ENCODE results near the gene BCAR3.
"Not testable (repeated sequence)": the region's sequence is repeated elsewhere in the genome, so short reads cannot be mapped to it uniquely, and the experiment has no call there.

BCAR3 gene

DNA sequence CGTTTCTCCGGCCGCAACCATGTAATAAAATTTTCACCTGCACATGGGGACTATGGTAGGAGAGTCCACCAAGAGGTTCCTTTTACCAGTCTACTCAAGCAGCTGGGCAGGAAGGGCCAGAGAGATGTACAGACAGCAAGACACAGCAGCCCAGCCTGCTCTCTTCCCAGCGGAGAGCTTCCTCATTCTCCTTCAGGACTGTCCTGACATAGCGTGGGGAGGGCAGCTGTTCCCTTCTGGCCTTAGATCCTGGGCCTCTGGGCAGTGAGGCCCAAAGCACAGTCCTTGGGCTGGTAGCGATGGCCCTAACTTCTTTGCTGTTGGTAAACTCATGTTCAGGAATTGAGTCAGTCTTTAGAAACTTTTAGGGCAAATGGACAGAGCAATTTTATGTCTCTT is 89.1 kb downstream of the BCAR3 start:
- DNase-seq (ENCODE audit: low read depth, low spot score) = no peak
- no peak overlapping the region for H3K4me3 ChIP-seq (ENCODE audit: low read length)

- DNase-seq (ENCODE audit: low read depth, low spot score) = peak; percentile 89
- H3K4me3 ChIP-seq (ENCODE audit: low read length) = no peak overlapping the region
Observed at GRCh38 chr1:93591676-93592550, 89.7 kb downstream of the BCAR3 start.

DNA sequence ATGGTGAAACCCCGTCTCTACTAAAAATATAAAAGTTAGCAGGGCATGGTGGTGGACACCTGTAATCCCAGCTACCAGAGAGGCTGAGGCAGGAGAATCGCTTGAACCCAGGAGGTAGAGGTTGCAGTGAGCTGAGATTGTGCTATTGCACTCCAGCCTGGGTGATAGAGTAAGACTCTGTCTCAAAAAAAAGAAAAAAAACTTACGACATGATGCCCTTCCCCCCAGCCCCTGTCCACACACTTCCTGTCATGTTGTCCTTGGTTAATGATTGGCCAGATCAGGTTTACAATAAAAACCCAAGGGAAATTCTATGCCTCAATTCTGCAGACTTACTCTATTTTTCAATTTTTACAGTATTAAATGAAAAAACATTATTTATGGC is 90.4 kb downstream of the BCAR3 start:
- DNase-seq (ENCODE audit: low read depth, low spot score); H3K4me3 ChIP-seq (ENCODE audit: low read length): not testable (repeated sequence)

GRCh38 chr1:93588955-93589354 is 92.7 kb downstream of the BCAR3 start:
- no peak for DNase-seq (ENCODE audit: low read depth, low spot score)
- no peak overlapping the region for H3K4me3 ChIP-seq (ENCODE audit: low read length)

DNA sequence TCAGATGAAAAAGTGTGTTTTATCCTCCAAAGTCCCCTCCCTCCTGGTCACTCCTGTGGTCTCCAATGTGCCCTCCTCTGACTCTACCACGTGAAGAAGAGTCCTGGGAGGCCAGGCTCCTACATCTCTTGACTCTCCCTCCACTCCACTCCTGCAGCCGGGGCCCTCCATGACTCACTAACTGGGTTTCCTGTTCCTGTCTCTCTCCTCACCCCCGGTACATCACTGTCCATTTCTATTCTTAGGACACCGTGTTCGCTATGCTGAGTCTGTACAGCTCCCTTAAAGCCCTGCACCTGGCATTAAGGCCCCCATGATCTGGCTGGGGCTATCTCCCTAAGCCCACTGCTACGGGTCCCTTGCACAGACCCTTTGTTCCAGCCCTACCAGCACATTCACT is 93.4 kb downstream of the BCAR3 start:
- H3K4me3 ChIP-seq (ENCODE audit: low read length) = no peak overlapping the region
- no peak for DNase-seq (ENCODE audit: low read depth, low spot score)

GRCh38 chr1:93587354-93587753 is 94.3 kb downstream of the BCAR3 start:
- H3K4me3 ChIP-seq (ENCODE audit: low read length) = no peak overlapping the region
- no peak for DNase-seq (ENCODE audit: low read depth, low spot score)

DNA sequence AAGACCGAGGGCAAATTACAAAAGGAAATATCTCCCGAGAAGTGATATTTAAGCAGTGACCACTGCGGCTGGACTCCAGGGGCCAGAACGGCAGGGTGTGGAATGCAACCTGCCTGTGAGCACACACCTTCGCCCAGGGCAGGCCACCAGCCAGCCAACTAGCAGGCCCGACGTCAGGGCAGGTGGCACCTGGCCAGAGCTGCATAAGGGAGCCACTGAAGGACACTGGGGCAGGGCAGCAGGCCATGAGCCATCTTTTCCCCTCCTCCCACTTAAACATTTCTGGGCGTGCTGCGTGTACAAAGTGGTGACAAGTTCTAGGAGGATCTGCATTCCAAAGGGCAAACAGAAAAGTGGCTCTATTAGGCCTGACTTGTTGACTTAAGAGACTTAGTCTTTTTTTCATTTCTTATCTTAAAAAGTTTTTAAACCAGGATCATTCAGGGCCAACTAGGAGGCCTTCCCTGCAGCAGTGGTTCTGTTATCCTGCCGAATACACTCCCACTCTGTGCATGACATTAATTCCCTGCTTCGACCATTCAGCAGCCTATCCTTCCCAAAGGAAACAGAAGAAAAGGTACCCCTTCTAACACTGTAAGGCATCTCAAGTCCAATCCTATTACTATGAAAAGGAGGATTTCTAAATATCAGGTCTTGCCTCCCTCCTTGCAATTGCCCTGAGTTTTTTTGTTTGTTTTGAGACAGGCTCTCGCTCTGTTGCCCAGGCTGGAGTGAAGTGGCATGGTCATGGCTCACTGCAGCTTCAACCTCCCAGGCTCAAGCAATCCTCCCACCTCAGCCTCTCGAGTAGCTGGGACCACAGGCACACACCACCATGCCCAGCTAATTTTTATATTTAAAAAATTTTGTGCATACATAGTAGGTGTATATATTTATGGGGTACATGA is 96.3 kb downstream of the BCAR3 start:
- H3K4me3 ChIP-seq (ENCODE audit: low read length) = no peak overlapping the region

DNA sequence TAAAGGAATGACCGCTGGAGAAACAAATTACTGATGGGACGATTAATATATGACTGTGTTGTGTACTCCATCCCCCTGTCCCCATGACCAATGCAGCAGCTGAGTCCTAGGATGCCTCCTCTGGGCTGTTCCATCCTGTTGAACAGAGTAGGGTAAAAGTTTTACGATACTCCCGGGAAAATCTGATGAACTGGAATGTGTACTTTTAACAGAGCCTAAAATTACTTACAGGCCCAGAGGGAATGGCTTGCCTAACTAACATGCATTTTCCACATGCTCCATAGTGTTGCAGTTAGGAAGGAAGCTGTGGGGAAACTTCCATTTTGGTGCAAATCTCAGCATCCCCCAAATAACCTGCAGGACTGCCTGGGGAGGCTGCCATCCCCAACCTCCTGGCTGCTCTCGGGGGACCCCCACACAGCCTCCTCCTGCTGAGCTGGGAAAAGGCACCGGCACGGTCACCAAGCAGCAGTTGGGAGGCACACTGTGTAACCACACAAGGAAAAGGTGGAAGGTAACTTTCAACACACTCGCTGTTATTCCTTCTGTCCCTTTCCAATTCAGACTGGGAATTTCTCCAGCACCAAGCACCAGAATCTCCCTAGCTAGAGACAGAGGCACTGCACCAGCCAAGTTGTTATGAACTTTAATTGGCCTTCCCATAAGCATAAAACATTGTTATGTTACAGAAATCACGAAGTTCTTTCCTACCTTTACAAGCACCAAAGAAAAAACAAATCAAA is 97.2 kb downstream of the BCAR3 start:
- no peak overlapping the region for H3K4me3 ChIP-seq (ENCODE audit: low read length)
- no peak for DNase-seq (ENCODE audit: low read depth, low spot score)

More for the DNA sequence above, 96.3 kb downstream of the BCAR3 start:
- DNase-seq (ENCODE audit: low read depth, low spot score) = no peak

DNA sequence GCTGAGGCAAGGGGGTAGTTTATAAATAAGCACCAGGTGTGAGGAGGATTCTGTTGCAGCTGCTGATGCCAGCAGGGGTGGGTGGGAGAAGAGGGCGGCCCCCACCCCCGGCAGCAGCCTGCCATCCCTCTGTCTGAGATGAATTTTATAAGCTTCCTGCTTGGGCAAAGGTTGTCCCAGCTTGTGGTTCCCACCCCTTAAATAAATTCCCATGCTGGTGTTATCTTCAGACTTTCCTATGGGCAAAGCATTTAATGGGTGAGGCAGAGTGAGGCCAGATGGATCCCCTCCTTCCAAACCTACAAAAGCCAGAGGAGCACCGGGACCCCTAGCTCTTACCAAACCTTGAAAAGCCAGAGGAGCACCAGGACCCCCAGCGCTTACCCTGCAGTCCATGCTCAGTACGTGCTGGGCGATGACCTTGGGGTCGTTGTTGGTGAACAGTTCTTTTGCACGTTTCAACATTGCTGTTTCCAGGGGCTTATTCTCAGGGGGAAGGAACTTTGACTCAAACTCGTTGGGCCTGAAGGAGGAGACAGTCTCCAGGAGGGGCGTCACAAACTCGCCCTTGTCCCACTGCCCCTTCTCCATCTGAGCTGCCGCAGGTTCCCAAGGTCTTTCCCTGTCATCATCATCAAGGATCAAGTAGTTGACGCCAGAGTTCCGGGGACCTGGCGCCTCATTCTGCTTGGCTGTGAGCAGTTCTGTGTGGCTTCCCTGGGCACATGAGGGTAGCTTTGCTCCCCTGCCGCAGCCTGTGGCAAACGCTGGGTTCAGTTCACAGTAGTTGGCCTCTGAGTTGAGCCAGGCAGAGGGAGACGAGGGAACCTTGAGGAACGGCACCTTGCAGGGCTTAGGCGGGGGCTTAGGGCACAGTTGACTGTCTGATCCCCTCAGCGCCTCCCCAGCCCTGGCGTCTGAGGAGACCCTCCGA is 99.5 kb downstream of the BCAR3 start:
- DNase-seq (ENCODE audit: low read depth, low spot score) = no peak
- H3K4me3 ChIP-seq (ENCODE audit: low read length) = no peak overlapping the region

DNA sequence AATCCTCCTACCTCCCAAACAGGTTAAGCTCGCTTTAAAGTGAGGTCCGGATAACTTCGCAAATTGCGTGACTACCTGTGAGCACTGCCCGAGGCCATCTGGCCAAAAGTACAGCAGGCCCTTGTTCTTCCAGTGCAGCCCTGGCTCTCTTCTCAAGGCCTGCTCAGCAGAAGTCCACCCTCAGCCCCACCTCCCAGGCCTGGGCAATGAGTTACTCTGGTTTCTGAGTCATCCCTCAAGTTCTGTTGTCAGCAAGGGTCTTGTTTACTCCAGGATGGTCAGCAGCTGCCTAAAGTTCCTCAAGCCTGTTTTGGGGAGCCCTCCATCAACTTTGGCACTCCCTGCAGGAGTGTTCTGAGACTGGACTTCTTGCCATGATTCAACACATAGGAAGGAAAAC is 101.7 kb downstream of the BCAR3 start:
- no peak for DNase-seq (ENCODE audit: low read depth, low spot score)

GRCh38 chr1:93578911-93579825 is 102.5 kb downstream of the BCAR3 start:
- no peak overlapping the region for H3K4me3 ChIP-seq (ENCODE audit: low read length)
- DNase-seq (ENCODE audit: low read depth, low spot score) = no peak

More for the DNA sequence above, 101.7 kb downstream of the BCAR3 start:
- no peak overlapping the region for H3K4me3 ChIP-seq (ENCODE audit: low read length)

DNA sequence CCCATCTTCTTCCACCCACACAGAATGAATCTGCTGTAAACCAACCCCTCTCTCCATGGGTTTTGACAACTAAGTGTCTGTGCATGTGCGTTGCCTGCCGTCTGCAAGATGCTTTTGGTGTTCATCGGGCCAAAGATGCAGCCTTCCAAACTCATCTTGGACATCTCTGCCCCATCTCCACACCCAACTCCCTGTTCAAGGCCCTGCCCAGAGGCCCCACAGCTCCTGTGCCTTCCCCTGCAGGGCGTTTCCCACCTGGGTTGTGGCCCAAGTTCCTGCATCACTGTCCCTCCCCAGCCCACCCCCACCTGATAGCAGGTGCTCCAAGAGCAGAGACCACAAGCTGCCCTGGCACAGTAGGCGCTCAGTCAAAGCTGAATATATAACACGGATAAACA is 103.2 kb downstream of the BCAR3 start:
- H3K4me3 ChIP-seq (ENCODE audit: low read length) = no peak overlapping the region
- no peak for DNase-seq (ENCODE audit: low read depth, low spot score)

- no peak overlapping the region for H3K4me3 ChIP-seq (ENCODE audit: low read length)
- no peak for DNase-seq (ENCODE audit: low read depth, low spot score)
Observed at GRCh38 chr1:93577536-93578432, 103.9 kb downstream of the BCAR3 start.

- no peak overlapping the region for H3K4me3 ChIP-seq (ENCODE audit: low read length)
- no peak for DNase-seq (ENCODE audit: low read depth, low spot score)
Observed at GRCh38 chr1:93576746-93577145, 104.9 kb downstream of the BCAR3 start.

DNA sequence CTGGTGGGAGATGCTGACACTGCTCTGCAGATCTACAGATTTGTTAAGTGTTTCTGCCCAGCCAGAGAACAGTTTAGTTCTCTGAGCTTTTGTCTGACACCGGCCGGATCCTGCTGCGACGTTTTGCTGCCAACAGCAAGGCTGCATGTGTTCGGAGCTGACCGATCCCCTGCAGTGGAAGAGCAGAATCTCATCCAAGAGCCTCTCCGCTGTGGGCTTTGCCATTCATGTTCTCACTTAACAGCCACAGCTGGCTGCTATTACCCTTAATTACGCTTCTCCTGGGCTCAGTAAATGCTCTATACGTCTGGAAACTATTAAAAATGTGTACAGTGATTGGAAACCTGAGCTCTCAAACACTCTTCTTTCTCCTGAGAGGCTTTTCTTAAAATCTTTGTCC is 105.3 kb downstream of the BCAR3 start:
- H3K4me3 ChIP-seq (ENCODE audit: low read length) = no peak overlapping the region
- DNase-seq (ENCODE audit: low read depth, low spot score) = no peak

DNA sequence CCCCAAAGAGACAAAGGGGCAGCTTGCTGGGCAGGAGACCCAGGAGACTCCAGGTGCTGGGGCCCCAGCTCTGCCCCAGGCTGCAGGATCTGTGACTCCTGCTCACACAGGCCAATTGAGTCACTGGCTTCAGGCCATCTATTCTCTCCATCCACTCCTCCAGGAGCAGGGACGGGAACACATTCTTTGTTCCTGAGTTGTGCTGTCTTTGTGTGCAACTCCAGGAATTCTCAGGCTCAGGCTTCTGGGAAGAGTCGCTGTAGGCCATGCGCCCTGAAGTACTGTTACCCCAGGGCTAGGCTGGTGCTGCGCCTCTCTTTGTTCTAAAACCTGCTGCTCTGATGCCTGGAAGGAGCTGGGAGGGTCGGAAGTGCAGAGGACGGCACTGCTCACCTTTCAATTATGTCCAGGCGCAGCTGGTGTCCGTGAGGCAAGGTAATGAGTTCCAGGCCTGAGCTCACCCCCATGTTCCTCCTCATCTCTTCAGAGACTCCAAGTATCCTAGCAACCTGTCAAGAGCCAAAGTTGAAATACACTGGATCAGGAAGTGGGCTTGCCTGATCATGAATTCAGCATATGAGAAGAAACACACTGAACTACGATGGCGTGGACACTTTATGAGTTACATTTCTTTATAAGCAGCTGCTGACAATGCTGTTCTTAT is 105.9 kb downstream of the BCAR3 start:
- H3K4me3 ChIP-seq (ENCODE audit: low read length) = no peak overlapping the region
- DNase-seq (ENCODE audit: low read depth, low spot score) = no peak
